Activated naive CD4-positive, alpha-beta T cell treated with anti-CD3 and anti-CD28 coated beads for 36 hours (primary cell): ENCODE measurements around the gene ZNF211. TPM values are rescaled to one million over a fixed set of nuclear protein-coding genes. Genes with fewer than 3 reads are reported as not detected.

Experiments used
- total RNA-seq, 2 experiments: library from RNA; stranded (reverse); gene quantifications; one replicate each; pipeline ENCODE4 v1.2.3, GENCODE V29; 2021

The ZNF211 gene
- total RNA-seq, 2 experiments from 2014 or later: 5.2 to 5.7 TPM

Other genes with a start within 250 kb of the ZNF211 start
- gene ZNF548, start 243.3 kb upstream of the ZNF211 start, total RNA-seq: 10 to 100 TPM; 11.9 to 13.3 TPM
- gene ZNF17, start 222.0 kb upstream of the ZNF211 start, total RNA-seq: 1 to 10 TPM; 4.6 to 6.3 TPM
- 1 to 10 TPM; 8.2 to 9.9 TPM for gene ZNF749, start 197.8 kb upstream of the ZNF211 start, total RNA-seq
- under 1 TPM; 0.15 to 0.19 TPM for gene VN1R1, start 176.0 kb upstream of the ZNF211 start, total RNA-seq
- 1 to 10 TPM; 6.0 to 8.3 TPM for gene ZNF772, start 155.6 kb upstream of the ZNF211 start, total RNA-seq
- 1 to 10 TPM; 5.3 to 5.9 TPM for gene ZNF419, start 145.4 kb upstream of the ZNF211 start, total RNA-seq
- gene ZNF773, start 133.2 kb upstream of the ZNF211 start, total RNA-seq: 1 to 10 TPM; 4.2 to 5.0 TPM
- 1 to 10 TPM; 1.8 TPM for gene ZNF549, start 105.8 kb upstream of the ZNF211 start, total RNA-seq
- 1 to 10 TPM; 6.6 to 9.3 TPM for gene ZNF550, start 73.3 kb upstream of the ZNF211 start, total RNA-seq
- gene ZNF416, start 54.3 kb upstream of the ZNF211 start, total RNA-seq: 1 to 10 TPM; 1.5 to 2.0 TPM
- gene ZIK1, start 49.0 kb upstream of the ZNF211 start, total RNA-seq: 1 to 10 TPM; 3.3 to 3.6 TPM
- 1 to 10 TPM; 4.0 to 4.4 TPM for gene ZNF530, start 33.3 kb upstream of the ZNF211 start, total RNA-seq
- 1 to 10 TPM; 6.9 to 7.0 TPM for gene ZNF134, start 18.9 kb upstream of the ZNF211 start, total RNA-seq
- gene ZSCAN4, start 35.8 kb downstream of the ZNF211 start, total RNA-seq: not detected
- 1 to 10 TPM; 4.7 to 6.0 TPM for gene ZNF551, start 48.8 kb downstream of the ZNF211 start, total RNA-seq
- gene ZNF154, start 76.0 kb downstream of the ZNF211 start, total RNA-seq: under 1 TPM; 0.64 to 0.69 TPM
- gene ZNF671, start 94.5 kb downstream of the ZNF211 start, total RNA-seq: 1 to 10 TPM; 7.1 to 7.2 TPM
- gene ZNF776, start 113.6 kb downstream of the ZNF211 start, total RNA-seq: 10 to 100 TPM in 1 of 2 experiments, 1 to 10 TPM in 1; 9.4 to 10.3 TPM
- gene ZNF586, start 136.5 kb downstream of the ZNF211 start, total RNA-seq: 10 to 100 TPM; 14.5 to 14.9 TPM
- 1 to 10 TPM; 3.9 to 4.4 TPM for gene ZNF552, start 181.7 kb downstream of the ZNF211 start, total RNA-seq
- gene ZNF587B, start 197.1 kb downstream of the ZNF211 start, total RNA-seq: 1 to 10 TPM; 8.7 to 9.2 TPM
- 10 to 100 TPM; 17.5 to 20.2 TPM for gene ZNF587, start 216.7 kb downstream of the ZNF211 start, total RNA-seq